HepG2 (cell line): Measurements from ENCODE around the gene ARHGEF1. TPM values are rescaled to one million over a fixed set of nuclear protein-coding genes. Genes with fewer than 3 reads are reported as not detected.
A peak's percentile ranks its signal among the peaks of the same experiment; 100 is the strongest.

Source experiments
- ATAC-seq: fragments of 200-7000 bp; cut with Tn5 transposase; 3 replicates; pipeline ENCODE4 v1.9.1; 2020; ENCODE audit warnings: mild to moderate bottlenecking, moderate library complexity
- BruUV-seq: library from RNA; stranded (reverse); fragments of 400-500 nt; replicated peaks from 2 replicates; lab custom pipeline; 2021; lab: Mats Ljungman, UMichigan
- CTCF ChIA-PET: fragments of 300-600 bp; formaldehyde crosslinking; extraction: SDS; loops from one replicate; lab custom pipeline; 2021; ENCODE audit warnings: low total read pairs, inconsistent platforms, low intra/inter-chr PET ratio; lab: Yijun Ruan, JAX
- POLR2A ChIA-PET: fragments of 350-600 bp; sonication (Branson Sonifier 250); formaldehyde crosslinking; loops from one replicate; lab custom pipeline; 2020; ENCODE audit warnings: antibody characterized with exemption, inconsistent platforms; lab: Yijun Ruan, JAX
- DNase-seq: peaks from one replicate; pipeline ENCODE4 v3.0.0-alpha.2; 2015; ENCODE audit warnings: low spot score
- FAIRE-seq: peaks from 3 replicates; lab custom pipeline; 2011; peaks lifted over from hg19 to GRCh38; lab: Jason Lieb, UNC
- H2AFZ ChIP-seq: one replicate; pipeline ENCODE4 v1.6.1; 2011; ENCODE audit warnings: low read length, inconsistent platforms
- H3K27ac ChIP-seq: fragments of 300-600 bp; 3 replicates; pipeline ENCODE4 v1.8.0; 2011; ENCODE audit warnings: mixed run types, mild to moderate bottlenecking, mixed read lengths, low read length, inconsistent platforms; ENCODE audit not compliant: insufficient read depth; ENCODE audit errors: extremely low read length
- H3K27me3 ChIP-seq, 2 experiments: fragments of 200-600 bp in 1 of 2; 2 replicates in 1 of 2; 3 replicates in 1 of 2; pipeline versions ENCODE4 v1.6.0 to v1.8.0; 2011; ENCODE audit warnings: low read length in 2 of 2, mild to moderate bottlenecking in 2 of 2, moderate library complexity in 2 of 2, inconsistent platforms in 1 of 2; ENCODE audit not compliant: insufficient read depth in 2 of 2, control insufficient read depth in 1 of 2
- H3K36me3 ChIP-seq, 2 experiments: fragments of 200-600 bp in 1 of 2; replicated peaks in 1 of 2; 2 replicates in 1 of 2; 3 replicates in 1 of 2; pipeline versions ENCODE4 v1.5.1 to v1.8.0; 2011; ENCODE audit warnings: low read length in 2 of 2, inconsistent platforms in 1 of 2; ENCODE audit not compliant: insufficient read depth in 2 of 2, control insufficient read depth in 1 of 2
- H3K4me1 ChIP-seq: 2 replicates; pipeline ENCODE4 v1.5.1; 2012; ENCODE audit warnings: low read length, inconsistent platforms; ENCODE audit not compliant: insufficient read depth
- H3K4me2 ChIP-seq: 2 replicates; pipeline ENCODE4 v1.6.0; 2011; ENCODE audit warnings: low read depth, low read length, inconsistent platforms
- H3K4me3 ChIP-seq, 3 experiments: fragments of 200-600 bp in 1 of 3; sonication (generic), shearing (Covaris generic) in 1 of 3; replicated peaks in 1 of 3; 2 replicates each; pipeline ENCODE4 v1.5.1; 2011 to 2016; ENCODE audit warnings: low read length in 3 of 3, inconsistent platforms in 2 of 3, low read depth in 2 of 3, mild to moderate bottlenecking in 2 of 3, control low read depth in 1 of 3, mixed read lengths in 1 of 3; ENCODE audit not compliant: insufficient read depth in 1 of 3
- H3K79me2 ChIP-seq: one replicate; pipeline ENCODE4 v1.6.1; 2011; ENCODE audit warnings: low read length, inconsistent platforms; ENCODE audit not compliant: insufficient read depth
- H3K9ac ChIP-seq: 2 replicates; pipeline ENCODE4 v1.6.0; 2011; ENCODE audit warnings: mild to moderate bottlenecking, low read depth, low read length, inconsistent platforms; ENCODE audit not compliant: insufficient read depth
- H3K9me3 ChIP-seq: 2 replicates; pipeline ENCODE4 v1.5.1; 2012; ENCODE audit warnings: mild to moderate bottlenecking, low read length
- H4K20me1 ChIP-seq: 2 replicates; pipeline ENCODE4 v1.6.0; 2011; ENCODE audit warnings: inconsistent platforms, mild to moderate bottlenecking, low read length, moderate library complexity; ENCODE audit not compliant: insufficient read depth
- FLYWCH1 ChIP-seq: sonication (generic); formaldehyde crosslinking; IDR thresholded peaks from 2 replicates; pipeline ENCODE4 v1.8.1; 2023; ENCODE audit warnings: mild to moderate bottlenecking, missing genetic modification reagents
- FOSL1 ChIP-seq: sonication (generic); formaldehyde crosslinking; IDR thresholded peaks from 2 replicates; pipeline ENCODE4 v1.9.0; 2021; ENCODE audit warnings: missing genetic modification reagents, borderline replicate concordance
- HNRNPUL1 ChIP-seq: fragments of 200-400 bp; formaldehyde crosslinking; IDR thresholded peaks from 2 replicates; pipeline ENCODE4 v1.6.1; 2017; ENCODE audit warnings: low read depth, mild to moderate bottlenecking, low read length, moderate library complexity
- KDM5A ChIP-seq: fragments of 200-600 bp; sonication (generic); IDR thresholded peaks from 2 replicates; pipeline ENCODE4 v1.7.0; 2018; ENCODE audit warnings: antibody characterized with exemption, mild to moderate bottlenecking, low read length, borderline replicate concordance
- MYC ChIP-seq: sonication (generic); formaldehyde crosslinking; IDR thresholded peaks from 2 replicates; pipeline ENCODE4 v1.9.0; 2021; ENCODE audit warnings: missing genetic modification reagents, borderline replicate concordance
- NR0B2 ChIP-seq: sonication (generic); formaldehyde crosslinking; IDR thresholded peaks from 2 replicates; pipeline ENCODE4 v1.4.0; 2020; ENCODE audit warnings: mild to moderate bottlenecking, missing genetic modification reagents
- REL ChIP-seq: sonication (generic); formaldehyde crosslinking; conservative IDR thresholded peaks from 2 replicates; pipeline ENCODE4 v1.8.0; 2022; ENCODE audit warnings: mild to moderate bottlenecking, missing genetic modification reagents, moderate library complexity
- TFDP2 ChIP-seq: sonication (generic); formaldehyde crosslinking; IDR thresholded peaks from 2 replicates; pipeline ENCODE4 v1.4.0; 2020; ENCODE audit warnings: missing genetic modification reagents
- ZNF205 ChIP-seq: IDR thresholded peaks from 2 replicates; pipeline ENCODE4 v1.6.1; 2018; ENCODE audit warnings: missing biosample characterization, missing genetic modification reagents
- ZNF44 ChIP-seq: sonication (generic); formaldehyde crosslinking; IDR thresholded peaks from 2 replicates; pipeline ENCODE4 v1.5.1; 2020; ENCODE audit warnings: mild to moderate bottlenecking, missing genetic modification reagents
- ZNF687 ChIP-seq: sonication (generic); formaldehyde crosslinking; IDR thresholded peaks from 2 replicates; pipeline ENCODE4 v1.5.1; 2020; ENCODE audit warnings: mild to moderate bottlenecking, missing genetic modification reagents, moderate library complexity
- WGBS: methylation state at CpG from one replicate; pipeline ENCODE4 v1.1.6; 2017; ENCODE audit warnings: low lambda C conversion rate; 5-methylcytosine and 5-hydroxymethylcytosine counted together
- in situ Hi-C: cut with HindIII; loops from 2 replicates; pipeline ENCODE4 v1.10.0; 2017; ENCODE audit warnings: low pct_unique_long_range_greater_than_20kb; ENCODE audit not compliant: extremely low pct_ligation_motif_present
- intact Hi-C: fragments of 100-400 bp; cut with micrococcal nuclease; formaldehyde crosslinking; loops from one replicate; pipeline ENCODE4 v1.10.0; 2022; ENCODE audit not compliant: unreplicated experiment
- polyA plus RNA-seq, 8 experiments: library from polyadenylated mRNA; depleted of rRNA in 3 of 8; stranded (reverse) in 7 of 8; unstranded in 1 of 8; fragments of >200 nt; fragmentation: Illumina TruSeq in 4 of 8; extraction: Trizol in 4 of 8; gene quantifications; 2 replicates each; pipeline versions ENCODE4 v1.2.1 to v1.2.3, GENCODE V29; 2011 to 2016; ENCODE audit warnings: low read depth in 4 of 8, missing spikeins in 1 of 8, mixed read lengths in 1 of 8; ENCODE audit not compliant: insufficient read depth in 1 of 8
- total RNA-seq, 5 experiments: library from RNA; depleted of rRNA; stranded (reverse); fragments of >200 nt; fragmentation: Illumina TruSeq; extraction: Trizol; gene quantifications; 2 replicates each; pipeline ENCODE4 v1.2.3, GENCODE V29; 2016; ENCODE audit warnings: low read depth in 1 of 5
- TF ChIP-seq, protein P1 (sequence below): sonication (generic); formaldehyde crosslinking; IDR thresholded peaks from 2 replicates; pipeline ENCODE4 v1.8.1; 2023; ENCODE audit warnings: mild to moderate bottlenecking, moderate library complexity, missing genetic modification reagents
- TF ChIP-seq, protein P2 (sequence below): sonication (generic); formaldehyde crosslinking; IDR thresholded peaks from 2 replicates; pipeline ENCODE4 v1.4.0; 2020; ENCODE audit warnings: mild to moderate bottlenecking, missing genetic modification reagents

ARHGEF1 gene
- total and polyA plus RNA-seq, 2 of the 13 experiments (the other 11 are each of a cell fraction or from before 2014, with no cell fraction given), result 33.7 to 34.7 TPM

GRCh38 chr19:41883463-41883820, 458 bp downstream of the ARHGEF1 start:
- under 1% methylated on average over 22 of the region's 23 CpGs for WGBS
- DNase-seq (no peak), ATAC-seq (no peak), FAIRE-seq (no peak)
- H3K9ac ChIP-seq, result peak overlapping the region; percentile 76
- BruUV-seq, result no TSS peak
- H3K36me3 ChIP-seq, result no peaks in the 10 kb centered on the region
- H4K20me1 ChIP-seq, result no peaks in the 10 kb centered on the region
- peak overlapping the region; percentile 87 to 95 (median 88) for H3K4me3 ChIP-seq
- CTCF ChIA-PET, result no interaction called here
- peaks cover 25% of the 10 kb centered on the region for H3K79me2 ChIP-seq
- POLR2A ChIA-PET, result interaction anchor here (2.0 kb wide), 1 partner anchor 11 kb away, joined by 20 read pairs; no protein-coding TSS in a partner anchor
- peak overlapping the region; percentile 93 for H3K4me2 ChIP-seq
- H3K27me3 ChIP-seq, result no peaks in the 10 kb centered on the region; a peak in 2 of 5 replicates
- peaks cover 50% of the 10 kb centered on the region for H3K4me1 ChIP-seq
- H2AFZ ChIP-seq, result no peak overlapping the region
- in situ Hi-C loops (loop anchor here (5.0 to 10.0 kb wide), 2 partner anchors 51 to 74 kb away; partner anchors contain the start of gene RABAC1), intact Hi-C loops (no loop called here)
- peak overlapping the region; percentile 71 for H3K27ac ChIP-seq
- no peaks in the 10 kb centered on the region for H3K9me3 ChIP-seq
- no peak for TF ChIP-seq FLYWCH1 (CRISPR knock-in tag)
- TF ChIP-seq, protein P1, sequence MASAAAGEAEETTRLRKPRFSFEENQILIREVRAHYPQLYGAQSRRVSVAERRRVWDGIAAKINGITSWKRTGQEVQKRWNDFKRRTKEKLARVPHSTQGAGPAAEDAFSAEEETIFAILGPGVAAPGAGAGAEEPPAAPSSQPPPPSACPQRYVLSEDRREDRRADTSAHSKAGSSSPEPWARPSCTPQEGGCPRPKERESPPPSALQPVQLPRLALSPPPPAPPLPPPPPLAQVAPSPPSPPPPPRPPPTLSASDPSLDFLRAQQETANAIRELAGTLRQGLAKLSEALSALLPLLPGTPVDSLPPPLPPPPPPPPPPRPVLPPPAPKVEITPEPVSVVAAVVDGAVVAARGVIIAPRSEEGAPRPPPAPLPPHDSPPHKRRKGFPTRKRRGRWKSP (CRISPR knock-in tag), result no peak
- TF ChIP-seq HNRNPUL1, result no peak
- TF ChIP-seq, protein P2, sequence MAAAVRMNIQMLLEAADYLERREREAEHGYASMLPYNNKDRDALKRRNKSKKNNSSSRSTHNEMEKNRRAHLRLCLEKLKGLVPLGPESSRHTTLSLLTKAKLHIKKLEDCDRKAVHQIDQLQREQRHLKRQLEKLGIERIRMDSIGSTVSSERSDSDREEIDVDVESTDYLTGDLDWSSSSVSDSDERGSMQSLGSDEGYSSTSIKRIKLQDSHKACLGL (CRISPR knock-in tag), result 0 out of 2 replicates have a peak, but pooled peaks have one; percentile 35
- peak; percentile 2; the same call in 1 of the 2 replicates for TF ChIP-seq ZNF687 (CRISPR knock-in tag)
- no peak for TF ChIP-seq ZNF205 (CRISPR knock-in tag)
- TF ChIP-seq NR0B2 (CRISPR knock-in tag), result 0 out of 2 replicates have a peak, but pooled peaks have one; percentile 17
- TF ChIP-seq ZNF44 (CRISPR knock-in tag), result no peak
- no peak for TF ChIP-seq TFDP2 (CRISPR knock-in tag)
- 0 out of 2 replicates have a peak, but pooled peaks have one; percentile 1 for TF ChIP-seq KDM5A
- no peak for TF ChIP-seq REL
- no peak for TF ChIP-seq FOSL1 (CRISPR knock-in tag)
- peak; percentile 9; the same call in 1 of the 2 replicates for TF ChIP-seq MYC
